ENCODE results near the gene ANK3. TPM values are rescaled to one million over a fixed set of nuclear protein-coding genes. Genes with fewer than 3 reads are reported as not detected.

Gene ANK3
- total RNA-seq, 2 donors from 2014 or later, result 41.0 to 113 TPM

DNA sequence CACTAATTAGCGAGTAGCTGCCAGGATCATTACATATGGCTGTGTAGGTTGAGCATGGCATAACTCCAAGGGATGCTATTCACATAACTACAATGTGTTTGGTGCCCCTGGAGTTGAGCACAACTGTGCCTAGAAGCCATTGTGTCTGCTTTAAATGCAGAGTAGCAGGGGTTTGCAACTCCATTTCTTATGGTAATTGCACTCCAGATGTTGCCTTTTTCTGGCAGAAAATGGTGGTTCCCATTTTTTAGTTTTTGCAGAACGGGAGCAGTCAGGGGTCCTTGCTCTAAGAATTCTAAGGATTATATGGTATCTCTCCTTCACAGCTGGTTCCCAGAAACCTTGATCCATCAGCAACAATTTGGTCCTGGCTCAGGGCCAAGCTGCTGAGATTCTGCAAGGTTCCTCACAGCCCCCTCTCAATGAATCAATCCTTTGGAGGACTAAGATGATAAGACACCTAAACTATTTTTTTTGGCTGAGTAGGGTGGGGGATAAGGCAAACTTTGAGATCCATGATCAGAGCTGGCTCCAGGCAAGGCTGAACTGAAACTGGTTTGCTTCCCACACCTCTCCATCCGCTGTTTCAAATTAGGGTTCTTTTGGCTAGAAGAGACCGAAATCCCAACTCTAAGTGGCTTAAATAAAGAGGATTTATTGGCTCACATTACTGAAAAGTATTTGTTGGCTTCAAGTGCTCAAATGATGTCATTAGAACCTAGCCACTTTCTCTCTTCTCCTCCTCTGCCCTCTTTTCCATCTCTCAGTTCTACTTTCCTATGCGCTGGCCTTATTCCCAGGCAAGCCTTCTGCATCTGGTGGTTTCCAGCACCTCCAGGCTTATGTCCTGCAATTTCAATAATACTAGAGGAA lies 385.8 kb downstream of the ANK3 start:
- Histone ChIP-seq H3K4me3 (no peak overlapping the region), H3K27ac (no peak overlapping the region), H3K36me3 (replicated peaks in 1 of 2; ENCODE audit: insufficient read depth in 1 of 2, low read depth in 2 of 2) (no peaks in the 10 kb centered on the region), H3K27me3 (no peaks in the 10 kb centered on the region), H3K9me3 (no peaks in the 10 kb centered on the region), H3K4me1 (no peaks in the 10 kb centered on the region)
- 90 to 93% methylated on average over 5 of the region's 5 CpGs for WGBS, 2 donors
- ATAC-seq, result no peak
- no peak for DNase-seq
- intact Hi-C loops (cut with DNase I), result no loop called here
- TF ChIP-seq, protein P1, sequence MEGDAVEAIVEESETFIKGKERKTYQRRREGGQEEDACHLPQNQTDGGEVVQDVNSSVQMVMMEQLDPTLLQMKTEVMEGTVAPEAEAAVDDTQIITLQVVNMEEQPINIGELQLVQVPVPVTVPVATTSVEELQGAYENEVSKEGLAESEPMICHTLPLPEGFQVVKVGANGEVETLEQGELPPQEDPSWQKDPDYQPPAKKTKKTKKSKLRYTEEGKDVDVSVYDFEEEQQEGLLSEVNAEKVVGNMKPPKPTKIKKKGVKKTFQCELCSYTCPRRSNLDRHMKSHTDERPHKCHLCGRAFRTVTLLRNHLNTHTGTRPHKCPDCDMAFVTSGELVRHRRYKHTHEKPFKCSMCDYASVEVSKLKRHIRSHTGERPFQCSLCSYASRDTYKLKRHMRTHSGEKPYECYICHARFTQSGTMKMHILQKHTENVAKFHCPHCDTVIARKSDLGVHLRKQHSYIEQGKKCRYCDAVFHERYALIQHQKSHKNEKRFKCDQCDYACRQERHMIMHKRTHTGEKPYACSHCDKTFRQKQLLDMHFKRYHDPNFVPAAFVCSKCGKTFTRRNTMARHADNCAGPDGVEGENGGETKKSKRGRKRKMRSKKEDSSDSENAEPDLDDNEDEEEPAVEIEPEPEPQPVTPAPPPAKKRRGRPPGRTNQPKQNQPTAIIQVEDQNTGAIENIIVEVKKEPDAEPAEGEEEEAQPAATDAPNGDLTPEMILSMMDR (IDR thresholded peaks at IDR 0.05), result no peak
- no peak for TF ChIP-seq POLR2A (IDR thresholded peaks at IDR 0.05)

DNA sequence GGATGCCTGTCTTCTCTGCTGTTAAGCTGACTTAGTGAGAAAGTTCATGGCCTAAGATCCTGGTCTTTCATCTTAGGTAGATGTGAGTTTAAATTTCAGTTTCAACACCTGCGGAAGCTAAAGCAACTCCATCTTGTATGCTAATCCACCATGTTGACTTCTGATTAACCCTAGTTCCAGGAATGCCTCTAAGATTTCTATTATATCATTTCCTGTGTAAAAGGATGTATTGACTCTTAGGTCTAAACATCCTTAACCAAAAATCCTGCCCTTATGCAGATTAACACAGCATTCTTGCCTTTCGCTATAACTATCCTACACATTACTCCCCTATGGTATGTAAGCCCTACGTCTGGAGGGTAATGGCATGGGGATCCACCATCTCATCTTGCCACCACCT lies 388.9 kb downstream of the ANK3 start:
- no peaks in the 10 kb centered on the region for H3K9me3 ChIP-seq
- H3K27ac ChIP-seq, result no peak overlapping the region
- no peak for TF ChIP-seq POLR2A (IDR thresholded peaks at IDR 0.05)
- TF ChIP-seq, protein P1 (IDR thresholded peaks at IDR 0.05), result no peak
- no peaks in the 10 kb centered on the region for H3K36me3 ChIP-seq (replicated peaks in 1 of 2; ENCODE audit: insufficient read depth in 1 of 2, low read depth in 2 of 2)
- no peak for DNase-seq
- intact Hi-C loops (cut with DNase I), result no loop called here
- 95 to 99% methylated on average over 3 of the region's 3 CpGs for WGBS, 2 donors
- no peak overlapping the region for H3K4me3 ChIP-seq
- no peaks in the 10 kb centered on the region for H3K27me3 ChIP-seq
- peaks cover 6% of the 10 kb centered on the region for H3K4me1 ChIP-seq
- no peak for ATAC-seq

DNA sequence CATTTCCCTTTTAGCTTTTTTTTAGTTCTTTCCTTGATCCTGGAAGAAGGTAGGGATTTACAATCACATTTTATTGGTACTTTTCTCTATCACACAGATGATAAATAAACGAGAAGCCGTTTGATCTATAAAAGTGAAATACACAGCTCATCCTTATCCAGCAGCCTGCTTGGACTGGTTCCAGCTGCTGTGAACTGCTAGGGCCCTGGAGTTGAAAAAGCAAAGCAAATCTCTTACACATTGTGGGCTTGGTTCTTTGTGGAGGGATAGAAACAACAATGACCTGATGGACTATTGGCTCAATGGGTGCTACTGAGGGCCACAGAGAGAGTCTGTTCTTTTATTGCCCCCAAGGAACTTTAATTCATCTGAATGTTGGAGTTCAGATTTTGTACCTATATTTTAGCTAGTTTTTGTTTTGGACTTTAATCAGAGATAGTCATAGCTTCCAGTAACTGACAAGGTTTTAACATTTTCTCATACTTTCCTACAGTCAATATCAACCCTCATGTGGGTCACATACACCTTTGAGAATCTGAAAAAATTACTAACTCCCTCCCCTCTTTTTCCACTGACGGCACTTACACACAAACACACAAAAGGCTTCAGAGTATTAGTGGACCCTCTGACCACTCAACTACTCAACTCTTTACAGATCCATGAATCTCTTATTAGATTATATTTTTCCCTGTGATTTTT lies 391.7 kb downstream of the ANK3 start:
- Histone ChIP-seq H3K9me3 (no peaks in the 10 kb centered on the region), H3K36me3 (replicated peaks in 1 of 2; ENCODE audit: insufficient read depth in 1 of 2, low read depth in 2 of 2) (no peaks in the 10 kb centered on the region), H3K27ac (peak overlapping the region in 3 of 4 donors; percentile 8 to 39 (median 34)), H3K4me3 (no peak overlapping the region), H3K4me1 (peaks cover 13% of the 10 kb centered on the region), H3K27me3 (no peaks in the 10 kb centered on the region)
- peak in 3 of 4 donors; percentile 16 to 41 (median 41) for DNase-seq
- WGBS, 2 donors, result 48 to 55% methylated on average over 3 of the region's 3 CpGs
- intact Hi-C loops (cut with DNase I), result no loop called here
- TF ChIP-seq, protein P1 (IDR thresholded peaks at IDR 0.05), result no peak
- no peak for TF ChIP-seq POLR2A (IDR thresholded peaks at IDR 0.05)
- no peak for ATAC-seq

DNA sequence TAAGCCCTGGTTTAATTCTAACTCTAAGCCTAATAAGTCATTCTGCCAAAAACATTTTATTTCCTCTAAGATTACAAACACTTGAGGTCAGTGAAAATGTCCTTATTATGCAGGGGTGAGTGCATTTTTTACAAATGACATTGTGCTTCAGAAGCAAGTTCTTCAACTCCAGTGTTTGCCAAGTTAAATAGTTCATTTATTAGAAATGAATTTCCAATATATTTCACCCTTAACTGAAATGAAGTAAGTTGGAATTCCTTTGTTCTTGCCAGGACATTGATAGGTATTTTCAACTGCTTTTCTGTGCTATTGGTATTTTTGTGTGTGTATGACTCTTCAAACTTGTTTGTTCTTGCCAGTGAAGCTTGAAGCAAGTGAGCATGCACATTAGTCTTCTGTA lies 393.8 kb downstream of the ANK3 start:
- Histone ChIP-seq H3K4me3 (no peak overlapping the region), H3K27me3 (no peaks in the 10 kb centered on the region), H3K36me3 (replicated peaks in 1 of 2; ENCODE audit: insufficient read depth in 1 of 2, low read depth in 2 of 2) (no peaks in the 10 kb centered on the region), H3K27ac (peak overlapping the region; percentile 32 to 74 (median 56)), H3K4me1 (peaks cover 13% of the 10 kb centered on the region), H3K9me3 (no peaks in the 10 kb centered on the region)
- DNase-seq (no peak), ATAC-seq (peak; percentile 71)
- TF ChIP-seq, protein P1 (IDR thresholded peaks at IDR 0.05), result no peak
- no peak for TF ChIP-seq POLR2A (IDR thresholded peaks at IDR 0.05)
- intact Hi-C loops (cut with DNase I), result no loop called here
